HG02938 (cell line): ENCODE results near the gene PTTG1.
A peak's percentile ranks its signal among the peaks of the same experiment; 100 is the strongest.
"Not testable (repeated sequence)": the region's sequence is repeated elsewhere in the genome, so short reads cannot be mapped to it uniquely, and the experiment has no call there.

ENCODE experiments used
- ATAC-seq: cut with Tn5 transposase; IDR thresholded peaks from one replicate; pipeline ENCODE4 v1.9.1; 2021; ENCODE audit warnings: mild to moderate bottlenecking, moderate library complexity; ENCODE audit not compliant: unreplicated experiment

The PTTG1 gene

GRCh38 chr5:160420331-160420610, 1.4 kb upstream of the PTTG1 start:
- no peak for ATAC-seq

- ATAC-seq: no peak
These were observed 1.4 kb downstream of the PTTG1 start for GRCh38 chr5:160423099-160423498.

- no peak for ATAC-seq
These were observed 6.0 kb downstream of the PTTG1 start for GRCh38 chr5:160427607-160428006.

- ATAC-seq: no peak
These were observed 10.5 kb downstream of the PTTG1 start for GRCh38 chr5:160432196-160432595.

GRCh38 chr5:160432787-160433186, 11.1 kb downstream of the PTTG1 start:
- no peak for ATAC-seq

- peak; percentile 57 for ATAC-seq
These were observed 12.4 kb downstream of the PTTG1 start for GRCh38 chr5:160434022-160434531.

GRCh38 chr5:160435532-160435931, 13.9 kb downstream of the PTTG1 start:
- ATAC-seq: no peak

- no peak for ATAC-seq
These were observed 14.4 kb downstream of the PTTG1 start for GRCh38 chr5:160436017-160436416.

- ATAC-seq: not testable (repeated sequence)
These were observed 15.0 kb downstream of the PTTG1 start for GRCh38 chr5:160436661-160437060.

- ATAC-seq: no peak
These were observed 15.6 kb downstream of the PTTG1 start for GRCh38 chr5:160437271-160437670.

- ATAC-seq: peak; percentile 32
These were observed 16.9 kb downstream of the PTTG1 start for GRCh38 chr5:160438316-160439204.

- peak; percentile 59 for ATAC-seq
These were observed 17.5 kb downstream of the PTTG1 start for GRCh38 chr5:160439205-160439600.

- no peak for ATAC-seq
These were observed 19.7 kb downstream of the PTTG1 start for GRCh38 chr5:160441311-160441781.

- no peak for ATAC-seq
These were observed 21.3 kb downstream of the PTTG1 start for GRCh38 chr5:160442824-160443431.

- no peak for ATAC-seq
These were observed 22.8 kb downstream of the PTTG1 start for GRCh38 chr5:160444407-160444806.

- ATAC-seq: peak; percentile 56
These were observed 23.5 kb downstream of the PTTG1 start for GRCh38 chr5:160445132-160445531.

- no peak for ATAC-seq
These were observed 24.1 kb downstream of the PTTG1 start for GRCh38 chr5:160445751-160446150.

- no peak for ATAC-seq
These were observed 27.2 kb downstream of the PTTG1 start for GRCh38 chr5:160448886-160449285.

GRCh38 chr5:160449458-160449857, 27.8 kb downstream of the PTTG1 start:
- no peak for ATAC-seq

GRCh38 chr5:160450164-160450932, 28.7 kb downstream of the PTTG1 start:
- peak; percentile 41 for ATAC-seq

GRCh38 chr5:160451281-160451680, 29.6 kb downstream of the PTTG1 start:
- ATAC-seq: peak; percentile 3
